Measurements from ENCODE around the gene ZFYVE1. TPM values are rescaled to one million over a fixed set of nuclear protein-coding genes. Genes with fewer than 3 reads are reported as not detected.

Gene ZFYVE1
- total and polyA plus RNA-seq, 2 experiments from 2014 or later, result 3.2 to 12.5 TPM

GRCh38 chr14:72947366-72948160, 79.3 kb downstream of the ZFYVE1 start:
- ATAC-seq (no peak), DNase-seq (ENCODE audit: low spot score) (no peak)
- Mint-ChIP-seq H3K27ac (no peak overlapping the region), H3K9me3 (no peaks in the 10 kb centered on the region), H3K4me3 (no peak overlapping the region), H3K4me1 (no peaks in the 10 kb centered on the region; the same call in 2 of the 3 replicates), H3K27me3 (ENCODE audit: insufficient read depth, low read depth, poor library complexity) (peaks cover 5% of the 10 kb centered on the region), H3K36me3 (ENCODE audit: low read depth) (peaks cover 18% of the 10 kb centered on the region)
- H4K20me1 ChIP-seq (replicated peaks; ENCODE audit: insufficient read depth), result no peaks in the 10 kb centered on the region
- H3K4me3 ChIP-seq, result no peak overlapping the region
- no peaks in the 10 kb centered on the region for H3K27me3 ChIP-seq (ENCODE audit: insufficient read depth)
- H3K79me2 ChIP-seq (replicated peaks; ENCODE audit: insufficient read depth), result no peaks in the 10 kb centered on the region
- no peaks in the 10 kb centered on the region for H3F3A ChIP-seq (replicated peaks; ENCODE audit: low read depth)
- H3K36me3 ChIP-seq (ENCODE audit: insufficient read depth), result peaks cover 9% of the 10 kb centered on the region; the same call in 1 of the 2 replicates
- no peaks in the 10 kb centered on the region for H3K9me2 ChIP-seq (ENCODE audit: insufficient read depth)
- no peak overlapping the region for H3K27ac ChIP-seq (ENCODE audit: low read depth)
- no peak overlapping the region for H3K4me2 ChIP-seq
- no peak overlapping the region for H2AFZ ChIP-seq
- no peak for TF ChIP-seq ETS1 (IDR thresholded peaks at IDR 0.05)
- no peak for TF ChIP-seq EZH2 (IDR thresholded peaks at IDR 0.05; ENCODE audit: low read depth, unreplicated experiment)
- no peak for TF ChIP-seq JUNB (IDR thresholded peaks at IDR 0.05; ENCODE audit: unreplicated experiment)
- no peak for TF ChIP-seq ZNF114 (CRISPR knock-in tag; IDR thresholded peaks at IDR 0.05)
- no peak for TF ChIP-seq POLR2AphosphoS5 (IDR thresholded peaks at IDR 0.05; ENCODE audit: low read depth)
- TF ChIP-seq NANOG (IDR thresholded peaks at IDR 0.05; ENCODE audit: borderline replicate concordance), result no peak
- no peak for TF ChIP-seq REST (IDR thresholded peaks at IDR 0.05; ENCODE audit: unreplicated experiment)
- TF ChIP-seq STAT1 (IDR thresholded peaks at IDR 0.05; ENCODE audit: unreplicated experiment), result no peak
- no peak for TF ChIP-seq CTCF (conservative IDR thresholded peaks at IDR 0.05; ENCODE audit: low read depth in 2 of 2)
- TF ChIP-seq EZH2phosphoT487 (IDR thresholded peaks at IDR 0.05; ENCODE audit: unreplicated experiment), result no peak
- TF ChIP-seq ZNF462 (CRISPR knock-in tag; IDR thresholded peaks at IDR 0.05), result no peak
- TF ChIP-seq ZNF331 (CRISPR knock-in tag; IDR thresholded peaks at IDR 0.05; ENCODE audit: low read depth), result no peak
- TF ChIP-seq CREB1 (CRISPR knock-in tag; IDR thresholded peaks at IDR 0.05; ENCODE audit: low read depth), result no peak
- H3K4me1 ChIP-seq (ENCODE audit: insufficient read depth), result no peaks in the 10 kb centered on the region

Data from GM23338 (cell line).